ENCODE data around the gene ELMO1. TPM values are rescaled to one million over a fixed set of nuclear protein-coding genes. Genes with fewer than 3 reads are reported as not detected.

ELMO1 gene
- total and polyA plus RNA-seq, 2 experiments from 2014 or later, result 6.5 to 24.9 TPM

GRCh38 chr7:37394158-37394557 lies 54.5 kb downstream of the ELMO1 start:
- Histone ChIP-seq H3K4me2 (no peak overlapping the region), H2AFZ (no peak overlapping the region), H3F3A (replicated peaks; ENCODE audit: low read depth) (no peaks in the 10 kb centered on the region), H3K79me2 (replicated peaks; ENCODE audit: insufficient read depth) (no peaks in the 10 kb centered on the region), H3K4me1 (ENCODE audit: insufficient read depth) (peaks cover 16% of the 10 kb centered on the region), H3K4me3 (no peak overlapping the region), H3K27me3 (ENCODE audit: insufficient read depth) (no peaks in the 10 kb centered on the region), H3K36me3 (ENCODE audit: insufficient read depth) (no peaks in the 10 kb centered on the region), H3K9me2 (ENCODE audit: insufficient read depth) (peaks cover 3% of the 10 kb centered on the region; the same call in 1 of the 2 replicates), H4K20me1 (replicated peaks; ENCODE audit: insufficient read depth) (no peaks in the 10 kb centered on the region), H3K27ac (ENCODE audit: low read depth) (no peak overlapping the region)
- peaks cover 3% of the 10 kb centered on the region for H3K27me3 Mint-ChIP-seq (ENCODE audit: insufficient read depth, low read depth, poor library complexity)
- H3K36me3 Mint-ChIP-seq (ENCODE audit: low read depth), result no peaks in the 10 kb centered on the region
- TF ChIP-seq EZH2 (IDR thresholded peaks at IDR 0.05; ENCODE audit: low read depth, unreplicated experiment) (no peak), EZH2phosphoT487 (IDR thresholded peaks at IDR 0.05; ENCODE audit: unreplicated experiment) (no peak), CREB1 (CRISPR knock-in tag; IDR thresholded peaks at IDR 0.05; ENCODE audit: low read depth) (no peak), CTCF (conservative IDR thresholded peaks at IDR 0.05; ENCODE audit: low read depth in 2 of 2) (no peak), NANOG (IDR thresholded peaks at IDR 0.05; ENCODE audit: borderline replicate concordance) (no peak), REST (IDR thresholded peaks at IDR 0.05; ENCODE audit: unreplicated experiment) (no peak), JUNB (IDR thresholded peaks at IDR 0.05; ENCODE audit: unreplicated experiment) (no peak), POLR2AphosphoS5 (IDR thresholded peaks at IDR 0.05; ENCODE audit: low read depth) (no peak), ZNF462 (CRISPR knock-in tag; IDR thresholded peaks at IDR 0.05) (no peak), ETS1 (IDR thresholded peaks at IDR 0.05) (no peak), ZNF114 (CRISPR knock-in tag; IDR thresholded peaks at IDR 0.05) (no peak), ZNF331 (CRISPR knock-in tag; IDR thresholded peaks at IDR 0.05; ENCODE audit: low read depth) (no peak), STAT1 (IDR thresholded peaks at IDR 0.05; ENCODE audit: unreplicated experiment) (no peak)
- H3K9me3 Mint-ChIP-seq, result no peaks in the 10 kb centered on the region
- no peak overlapping the region for H3K4me3 Mint-ChIP-seq
- no peak for ATAC-seq
- no peak for DNase-seq (ENCODE audit: low spot score)
- no peak overlapping the region; the same call in 1 of the 2 replicates for H3K27ac Mint-ChIP-seq
- peaks cover 46% of the 10 kb centered on the region for H3K4me1 Mint-ChIP-seq

Data from GM23338 (cell line).